HG03060 (cell line): ENCODE measurements around the gene RFESD.
"Not testable (repeated sequence)": the region's sequence is repeated elsewhere in the genome, so short reads cannot be mapped to it uniquely, and the experiment has no call there.

Source experiments
- ATAC-seq: cut with Tn5 transposase; IDR thresholded peaks from one replicate; pipeline ENCODE4 v1.9.1; 2021; ENCODE audit warnings: low read depth, moderate number of reproducible peaks; ENCODE audit not compliant: unreplicated experiment

RFESD gene

DNA sequence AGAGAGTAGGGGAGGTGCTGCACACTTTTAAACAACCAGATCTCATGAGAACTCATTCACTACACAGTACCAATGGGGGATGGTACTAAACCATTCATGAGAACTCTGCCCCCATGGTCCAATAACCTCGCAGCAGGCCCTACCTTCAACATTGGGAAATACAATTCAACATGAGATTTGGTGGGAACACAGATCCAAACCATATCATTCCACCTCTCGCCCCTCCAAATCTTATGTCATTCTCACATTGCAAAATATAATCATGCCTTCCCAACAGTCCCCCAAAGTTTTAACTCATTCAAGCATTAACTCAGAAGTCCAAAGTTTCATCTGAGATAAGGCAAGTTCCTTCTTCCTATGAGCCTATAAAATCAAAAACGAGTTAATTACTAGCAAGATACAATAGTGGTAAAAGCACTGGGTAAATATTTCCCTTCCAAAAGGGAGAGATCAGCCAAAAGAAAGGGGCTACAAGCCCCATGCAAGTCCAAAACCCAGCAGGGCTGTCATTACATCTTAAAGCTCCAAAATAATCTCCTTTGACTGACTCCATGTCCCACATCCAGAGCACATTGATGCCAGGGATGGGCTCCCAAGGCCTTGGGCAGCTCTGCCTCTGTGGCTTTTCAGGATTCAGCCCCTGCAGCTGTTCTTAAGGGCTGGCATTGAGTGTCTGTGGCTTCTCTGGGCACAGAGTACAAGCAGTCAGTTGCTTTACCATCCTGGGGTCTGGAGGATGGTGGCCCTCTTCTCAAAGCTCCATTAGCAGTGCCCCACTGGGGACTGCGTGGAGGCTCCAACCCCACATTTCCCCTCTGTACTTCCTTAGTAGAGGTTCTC is 18.4 kb upstream of the RFESD start:
- no peak for ATAC-seq

DNA sequence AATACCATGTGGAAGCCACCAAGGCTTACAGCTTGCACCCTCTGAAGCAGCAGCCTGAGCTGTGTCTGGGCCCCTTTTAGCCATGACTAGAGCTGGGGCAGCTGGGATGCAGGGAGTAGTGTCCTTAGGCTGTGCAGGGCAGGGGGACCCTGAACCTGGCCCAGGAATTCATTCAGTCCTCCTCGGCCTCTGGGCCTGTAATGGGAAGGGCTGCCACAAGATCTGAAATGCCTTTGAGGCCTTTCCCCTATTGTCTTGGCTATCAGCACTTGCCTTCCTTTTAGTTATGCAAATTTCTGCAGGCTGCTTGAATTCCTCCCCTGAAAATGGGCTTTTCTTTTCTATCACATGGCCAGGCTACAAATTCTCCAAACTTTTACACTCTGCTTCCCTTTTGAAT is 17.6 kb upstream of the RFESD start:
- ATAC-seq: no peak

DNA sequence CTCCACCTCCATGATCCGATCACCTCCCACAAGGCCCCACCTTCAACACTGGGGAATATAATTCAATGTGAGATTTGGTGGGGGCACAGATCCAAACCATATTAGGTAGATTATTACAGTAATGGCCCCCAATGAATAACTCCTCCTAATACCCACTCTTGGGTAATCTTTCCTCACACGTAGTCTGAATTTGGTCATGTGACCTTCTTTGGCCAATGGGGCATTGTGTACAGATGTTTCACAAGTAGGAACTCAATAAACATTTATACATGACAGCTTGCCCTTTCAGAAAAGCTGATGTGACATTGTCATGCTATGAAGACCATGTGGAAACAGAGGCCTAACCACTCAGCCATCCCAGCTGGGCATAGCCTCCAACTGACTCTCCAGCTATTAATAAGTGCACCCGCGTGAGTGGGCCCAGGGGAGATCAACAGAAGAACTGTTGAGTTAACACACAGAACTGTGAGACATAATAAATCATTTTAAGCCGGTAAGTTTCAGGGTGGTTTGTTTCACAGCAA is 16.1 kb upstream of the RFESD start:
- ATAC-seq: no peak

DNA sequence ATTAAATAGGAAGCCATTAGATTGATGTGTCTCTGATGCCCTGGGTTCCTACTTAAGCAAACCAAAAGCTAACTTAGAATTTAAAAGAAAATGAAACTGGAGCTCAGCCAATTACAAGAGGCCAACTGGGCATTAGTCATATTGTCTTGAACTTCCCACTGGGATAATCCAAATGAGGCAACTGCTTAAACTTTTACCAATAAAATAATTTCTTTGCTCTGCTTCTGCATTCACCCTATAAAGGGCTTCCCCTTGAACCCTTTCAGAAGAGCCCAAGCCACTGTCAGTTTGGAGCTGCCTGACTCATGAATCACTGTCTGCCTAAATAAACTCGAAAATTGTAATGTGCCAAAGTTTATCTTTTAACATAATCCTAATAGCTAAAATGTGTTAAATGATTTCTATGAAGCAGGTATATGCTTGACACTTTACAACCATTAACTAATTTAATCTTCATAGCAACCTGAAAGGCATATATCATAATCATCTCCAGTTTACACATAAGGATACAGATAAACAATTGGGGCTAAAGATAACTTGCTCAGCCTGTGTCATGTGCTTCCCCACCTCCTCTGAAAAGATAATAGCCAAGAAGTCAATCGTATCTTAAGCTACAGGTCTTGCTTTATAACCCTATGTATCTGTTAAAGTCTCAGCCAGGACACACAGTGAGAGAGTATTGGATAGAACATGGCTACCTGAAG is 15.2 kb upstream of the RFESD start:
- no peak for ATAC-seq

DNA sequence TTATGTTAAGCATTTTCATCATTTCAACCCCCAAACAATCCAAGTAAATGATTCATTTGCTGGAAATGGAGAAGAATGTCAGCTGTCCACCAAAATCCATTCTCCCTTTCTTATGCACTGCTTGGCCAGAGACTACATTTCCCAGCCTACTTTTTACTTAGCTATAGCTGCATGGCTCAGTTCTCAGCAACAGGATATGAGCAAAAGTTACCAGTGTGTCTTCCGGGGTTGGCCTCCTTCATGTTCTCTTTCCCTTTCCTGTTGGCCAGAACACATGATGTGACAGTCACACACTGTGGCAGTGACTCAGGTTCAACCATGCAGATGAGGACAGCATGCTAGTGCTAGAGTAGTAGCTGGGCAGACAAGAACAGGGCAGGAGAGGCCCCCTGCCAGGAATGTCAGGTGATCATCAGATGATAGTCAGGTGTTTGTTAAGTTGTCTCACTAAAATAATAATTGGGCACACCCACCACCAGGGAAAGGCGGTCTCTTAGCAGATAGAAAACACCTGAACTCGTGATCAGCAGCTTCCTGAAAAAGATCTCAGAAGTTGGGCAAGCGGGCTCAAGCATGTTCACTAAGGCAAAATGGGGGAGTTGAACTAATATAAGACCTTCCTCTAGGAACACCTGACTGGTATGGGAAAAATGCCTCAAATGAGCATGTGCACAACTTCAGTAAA is 14.4 kb upstream of the RFESD start:
- ATAC-seq: peak; percentile 89

DNA sequence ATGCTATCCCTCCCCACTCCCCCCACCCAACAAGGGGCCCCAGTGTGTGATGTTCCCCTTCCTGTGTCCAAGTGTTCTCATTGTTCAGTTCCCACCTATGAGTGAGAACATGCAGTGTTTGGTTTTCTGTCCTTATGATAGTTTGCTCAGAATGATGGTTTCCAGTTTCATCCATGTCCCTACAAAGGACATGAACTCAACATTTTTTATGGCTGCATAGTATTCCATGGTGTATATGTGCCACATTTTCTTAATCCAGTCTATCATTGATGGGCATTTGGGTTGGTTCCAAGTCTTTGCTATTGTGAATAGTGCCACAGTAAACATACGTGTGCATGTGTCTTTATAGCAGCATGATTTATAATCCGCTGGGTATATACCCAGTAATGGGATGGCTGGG is 13.6 kb upstream of the RFESD start:
- ATAC-seq: not testable (repeated sequence)

DNA sequence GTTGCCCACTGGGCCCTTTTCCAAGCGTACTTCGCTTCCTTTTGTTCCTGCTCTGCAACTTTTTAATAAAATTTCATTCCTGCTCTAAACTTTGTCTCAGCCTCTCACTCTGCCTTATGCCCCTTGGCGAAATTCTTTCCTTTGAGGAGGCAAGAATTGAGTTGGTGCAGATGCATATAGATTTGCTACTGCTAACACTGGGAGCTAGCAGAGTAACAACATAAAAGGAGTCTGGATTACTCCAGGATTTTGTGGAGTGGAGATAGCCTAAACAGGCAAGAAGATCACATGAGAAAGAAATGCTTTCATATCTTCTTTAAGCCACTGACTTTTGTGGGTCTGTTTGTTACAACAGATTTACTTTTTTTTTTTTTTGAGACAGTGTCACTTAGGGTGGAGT is 12.9 kb upstream of the RFESD start:
- no peak for ATAC-seq

DNA sequence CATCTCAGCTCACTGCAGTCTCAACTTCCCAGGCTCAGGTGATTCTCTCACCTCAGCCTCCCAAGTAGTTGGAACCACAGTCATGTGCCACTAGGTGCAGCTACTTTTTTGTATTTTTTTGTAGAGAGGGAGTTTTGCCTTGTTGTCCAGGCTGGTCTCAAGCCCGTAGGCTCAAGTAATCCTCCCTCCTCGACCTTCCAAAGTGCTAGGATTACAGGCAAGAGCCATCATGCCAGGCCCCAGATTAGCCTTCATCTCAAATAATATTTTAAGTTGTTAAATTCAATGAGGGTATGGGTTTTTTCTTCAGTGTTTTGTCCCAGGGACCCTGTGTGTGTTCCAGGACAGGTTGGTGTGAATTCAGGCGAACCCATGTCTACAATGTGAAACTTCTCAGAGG is 12.5 kb upstream of the RFESD start:
- ATAC-seq: no peak

DNA sequence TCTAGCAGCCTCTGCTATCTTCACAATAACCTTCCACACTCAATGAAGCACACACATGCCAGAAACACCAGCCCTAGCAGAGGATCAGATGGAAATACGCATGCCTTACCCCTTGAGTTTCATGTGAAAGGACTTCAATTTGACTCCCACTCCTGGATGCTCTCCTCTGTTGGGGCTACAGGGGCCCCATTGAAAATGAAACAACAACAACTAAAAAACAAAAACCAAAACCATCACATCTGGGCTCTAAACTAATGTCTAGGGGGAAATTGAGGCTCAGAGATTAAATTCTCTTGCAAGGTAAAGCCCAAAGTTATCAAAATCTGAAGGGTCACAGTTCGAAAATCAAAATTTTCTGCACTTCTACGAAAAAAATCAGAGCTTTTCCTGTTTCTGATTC is 7.9 kb upstream of the RFESD start:
- no peak for ATAC-seq

DNA sequence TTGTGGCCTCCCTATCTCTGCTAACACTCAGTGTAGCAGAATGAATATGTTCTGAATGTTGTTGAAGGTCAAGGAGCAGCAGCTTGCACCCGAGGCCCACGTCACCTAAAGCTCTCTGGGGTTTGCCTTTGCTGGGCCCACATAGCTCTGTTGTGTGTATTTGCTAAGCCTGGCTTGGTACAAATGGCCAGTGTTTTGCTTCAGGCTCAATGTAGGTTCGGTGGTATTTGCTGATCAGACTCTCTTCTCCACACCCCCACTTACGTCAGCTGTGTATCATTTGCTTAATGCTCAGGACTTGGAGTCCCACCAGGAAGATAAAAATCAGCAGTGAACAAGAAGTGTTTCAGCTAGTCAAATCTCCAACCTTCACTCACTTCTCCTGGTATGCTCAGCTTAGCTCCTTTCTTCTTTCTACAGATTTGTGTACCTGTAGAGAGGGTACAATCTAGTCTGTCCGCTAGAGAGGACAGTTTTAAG is 4.8 kb upstream of the RFESD start:
- ATAC-seq: no peak

DNA sequence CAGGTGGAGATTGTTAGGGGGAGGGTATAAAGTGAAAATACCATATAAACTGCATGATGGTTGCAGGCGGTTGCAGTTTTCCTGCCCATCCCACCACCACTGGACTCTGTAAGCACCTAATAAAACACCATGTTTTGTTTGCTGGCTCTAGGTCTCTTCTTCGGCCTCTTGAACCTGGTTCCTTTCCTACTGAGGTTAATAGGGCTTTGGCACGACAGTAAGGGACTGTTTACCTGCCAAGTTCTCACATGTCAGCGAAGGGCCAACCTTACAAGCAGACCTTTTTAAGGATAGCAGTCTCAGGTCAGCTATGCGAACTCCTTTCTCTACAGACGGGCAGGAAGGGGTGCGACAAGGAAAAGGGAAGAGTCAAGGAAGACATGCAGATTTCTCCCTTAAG is 3.4 kb upstream of the RFESD start:
- ATAC-seq: no peak

DNA sequence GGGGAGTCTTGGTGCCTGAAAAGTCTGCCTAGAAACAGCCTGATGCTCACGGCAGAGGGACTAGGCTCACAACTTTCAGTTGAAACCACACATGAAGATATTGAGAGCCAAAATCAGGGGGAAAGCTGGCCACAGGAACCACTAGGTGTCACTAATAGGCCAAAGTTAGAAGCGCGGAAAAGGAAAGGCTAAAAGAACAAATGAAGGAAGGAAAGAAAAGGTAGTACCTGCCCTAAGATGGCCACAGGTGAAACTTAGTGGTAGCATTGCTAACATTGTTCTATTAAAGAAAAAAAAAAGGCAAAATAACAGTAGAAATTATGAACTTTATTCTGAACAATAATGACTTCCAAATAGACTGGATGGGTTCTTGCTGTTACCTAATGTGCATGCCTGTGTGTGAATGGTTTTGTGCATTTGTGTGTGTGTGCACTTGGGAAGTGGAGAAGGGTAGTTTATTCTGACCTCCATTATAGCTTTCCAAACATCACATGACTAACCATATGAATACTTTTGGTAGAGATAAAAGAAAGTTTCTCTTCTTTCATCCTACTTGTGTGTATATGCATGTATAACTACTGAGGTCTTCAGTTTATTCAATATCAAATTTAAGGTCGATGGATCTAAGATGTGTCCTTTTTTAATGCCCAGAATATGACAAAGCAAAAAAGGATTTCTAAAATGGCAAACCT is 2.1 kb upstream of the RFESD start:
- peak; percentile 32 for ATAC-seq

DNA sequence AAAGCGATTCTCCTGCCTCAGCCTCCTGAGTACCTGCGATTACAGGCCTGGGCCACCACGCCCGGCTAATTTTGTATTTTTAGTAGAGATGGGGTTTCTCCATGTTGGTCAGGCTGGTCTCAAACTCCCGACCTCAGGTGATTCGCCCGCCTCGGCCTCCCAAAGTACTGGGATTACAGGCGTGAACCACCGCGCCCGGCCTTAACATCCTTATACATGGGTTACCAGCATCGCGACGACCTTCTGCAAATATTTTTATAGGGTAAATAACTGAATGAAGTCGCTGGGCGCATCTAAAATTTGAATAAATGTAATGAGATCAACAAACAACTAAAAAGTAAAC is 380 bp upstream of the RFESD start:
- ATAC-seq: not testable (repeated sequence)

DNA sequence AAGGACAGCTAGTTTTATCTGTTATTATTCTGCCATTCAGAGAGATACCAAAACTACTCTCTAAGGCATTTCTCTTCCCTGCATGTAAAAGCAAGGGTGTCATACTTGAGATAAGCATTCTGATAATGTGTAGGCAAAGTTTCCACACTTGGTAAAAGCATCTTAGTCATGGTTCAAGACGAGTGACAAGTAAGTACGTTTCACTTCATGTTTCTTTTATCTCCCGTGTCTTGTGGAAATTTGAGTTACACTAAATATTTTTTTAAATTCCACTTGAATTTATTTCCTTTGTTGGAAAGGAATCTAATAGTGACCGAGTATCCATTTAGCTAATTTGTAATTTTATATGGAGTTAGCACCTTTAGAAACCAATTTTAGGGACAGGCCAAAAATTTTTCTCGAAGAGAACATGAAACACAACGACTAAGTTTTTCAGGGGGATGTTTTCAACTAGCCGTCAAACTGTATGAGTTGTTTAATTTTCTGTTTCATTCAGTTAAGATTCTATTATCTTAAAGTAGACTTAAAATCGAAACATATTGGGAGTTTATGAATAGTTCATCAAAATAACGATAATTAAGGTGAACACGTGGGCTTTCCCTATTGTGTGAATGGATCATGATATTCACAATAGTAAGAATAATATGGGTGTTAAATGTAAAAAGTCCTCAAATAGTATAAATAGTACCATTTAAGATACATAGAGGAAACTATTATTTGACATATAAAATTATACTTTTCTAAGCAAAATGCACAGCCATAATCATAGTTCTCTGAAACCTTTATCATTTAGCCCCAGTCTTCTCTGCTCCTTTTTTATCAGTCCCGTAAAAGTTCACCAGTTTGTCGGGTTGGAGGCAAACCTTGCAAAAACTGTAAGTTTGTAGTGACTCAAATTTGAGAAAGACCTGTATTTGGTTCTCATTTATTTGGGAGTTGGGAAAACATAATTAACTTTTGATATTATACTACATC is 1.6 kb downstream of the RFESD start:
- no peak for ATAC-seq

DNA sequence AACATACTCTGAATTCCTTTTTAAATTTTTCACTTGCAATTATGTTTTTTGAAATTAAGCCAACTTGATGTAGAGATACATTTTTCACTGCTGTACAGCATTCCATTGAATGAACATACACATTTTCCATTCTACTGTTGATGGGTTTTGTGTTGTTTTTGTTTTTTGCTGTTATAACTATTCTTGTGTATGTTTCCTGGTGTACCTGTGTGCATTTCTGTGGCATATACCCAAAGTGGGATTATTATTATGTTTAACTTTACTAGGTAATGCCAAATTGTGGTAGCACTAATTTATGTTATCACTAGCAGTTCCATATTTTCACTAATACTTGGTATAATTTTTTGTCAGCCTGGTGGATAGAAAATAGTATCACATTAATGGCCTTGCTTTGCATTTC is 2.7 kb downstream of the RFESD start:
- no peak for ATAC-seq

DNA sequence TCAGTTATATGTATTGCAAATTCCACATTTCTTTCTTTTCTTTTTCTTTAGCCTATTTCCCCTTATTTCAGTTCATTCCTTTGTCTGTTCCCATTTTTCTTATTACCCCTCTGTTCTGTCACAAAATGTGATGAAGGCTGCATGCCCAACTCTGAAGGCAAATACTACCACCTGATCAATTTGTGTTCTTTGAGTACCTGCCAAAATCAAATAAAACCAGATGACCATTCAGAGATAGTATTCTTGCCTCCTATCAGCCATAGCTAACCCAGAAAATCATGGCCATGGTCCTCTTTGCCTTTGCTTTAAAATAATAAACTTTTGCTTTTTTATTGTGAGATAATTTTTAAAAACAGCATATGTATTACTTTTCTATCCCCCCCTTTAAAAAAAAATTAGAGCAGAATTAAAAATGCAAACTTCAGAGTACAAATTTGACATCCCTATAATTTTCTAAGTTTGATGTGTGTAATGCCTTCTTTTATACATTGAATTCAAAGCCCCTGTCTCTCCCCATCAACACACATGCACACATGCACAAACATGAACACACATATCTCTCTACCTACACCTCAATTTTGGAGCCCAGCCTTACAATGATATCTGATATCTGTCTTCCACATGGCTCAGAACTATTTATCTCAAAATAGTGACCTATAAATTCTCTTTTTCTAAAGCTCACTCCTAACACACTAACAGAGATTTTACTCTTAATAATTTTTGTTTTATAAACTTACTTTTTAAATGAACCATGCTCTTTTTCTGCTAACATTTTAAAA is 3.5 kb downstream of the RFESD start:
- ATAC-seq: no peak

DNA sequence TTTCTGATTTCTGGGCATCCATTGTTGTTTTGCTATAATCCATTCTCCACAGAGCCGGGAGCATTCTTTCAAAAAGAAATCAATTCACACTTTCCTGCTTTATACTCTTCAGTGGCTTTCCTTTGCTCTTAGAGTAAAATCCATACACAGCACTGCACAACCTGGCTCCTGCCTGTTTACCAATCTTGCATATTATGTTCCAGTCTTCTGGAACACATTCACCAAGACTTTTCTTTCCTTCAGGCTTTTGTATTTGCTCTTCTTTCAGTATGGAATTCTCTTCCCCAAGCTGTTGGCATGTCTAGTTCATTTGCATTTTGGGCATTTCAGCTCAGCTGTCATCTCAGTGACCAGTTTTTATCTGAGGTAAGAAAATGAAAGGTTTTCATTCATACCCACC is 6.3 kb downstream of the RFESD start:
- no peak for ATAC-seq

DNA sequence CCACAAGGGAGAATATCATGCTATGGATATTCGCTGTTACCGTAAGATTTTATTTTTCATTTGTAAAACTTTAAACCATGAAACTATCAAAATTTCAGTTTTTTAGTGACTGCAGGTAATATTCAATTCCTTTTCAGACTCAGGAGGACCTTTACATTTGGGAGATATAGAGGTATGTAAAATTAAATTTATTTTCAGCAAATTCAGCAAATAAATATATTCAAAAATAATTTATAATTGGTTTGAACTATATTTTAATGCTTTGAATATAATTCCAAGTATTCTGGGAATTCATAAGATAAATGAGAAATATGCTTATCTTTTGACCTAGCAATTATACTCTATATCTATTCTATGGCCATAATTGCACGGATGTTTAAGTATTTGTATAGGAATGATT is 7.6 kb downstream of the RFESD start:
- ATAC-seq: no peak

DNA sequence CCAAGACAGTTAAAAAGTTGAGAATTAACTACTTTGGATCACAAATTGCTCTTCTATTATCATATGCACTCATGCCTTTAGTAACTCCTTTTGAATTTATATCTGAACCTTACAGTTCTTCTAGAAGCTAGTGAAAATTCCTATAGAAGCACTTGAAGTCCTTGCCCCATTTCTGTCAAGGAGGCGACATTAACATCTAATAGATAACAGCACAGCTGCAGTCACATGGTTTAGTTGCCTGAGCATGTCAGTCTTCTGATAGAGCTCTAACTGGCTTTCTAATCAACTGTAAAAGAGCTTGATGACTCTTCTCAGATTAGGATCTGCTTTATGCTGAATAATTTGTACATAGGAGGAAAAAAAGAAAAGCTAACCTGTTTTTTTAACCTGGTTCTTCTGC is 9.0 kb downstream of the RFESD start:
- ATAC-seq: no peak
